MM.1S (cell line): ENCODE measurements around the gene MX1.

Experiments
- DNase-seq: peaks from one replicate; pipeline ENCODE4 v3.0.0-alpha.2; 2015
- H2AFZ ChIP-seq: fragments of 300-600 bp; sonication (generic); 2 replicates; pipeline ENCODE4 v1.6.0; 2016; ENCODE audit warnings: antibody characterized with exemption, low read length
- H3F3A ChIP-seq: fragments of 300-600 bp; sonication (generic); 2 replicates; pipeline ENCODE4 v1.6.1; 2016; ENCODE audit warnings: mild to moderate bottlenecking, antibody characterized with exemption, low read length, moderate library complexity, mixed read lengths; ENCODE audit not compliant: insufficient read depth
- H3K27ac ChIP-seq: fragments of 300-600 bp; sonication (generic); 2 replicates; pipeline ENCODE4 v1.5.1; 2016; ENCODE audit warnings: mild to moderate bottlenecking, low read length
- H3K27me3 ChIP-seq: fragments of 300-600 bp; sonication (generic); replicated peaks from 2 replicates; pipeline ENCODE4 v1.6.0; 2016; ENCODE audit warnings: low read length; ENCODE audit not compliant: insufficient read depth
- H3K36me3 ChIP-seq: fragments of 300-600 bp; sonication (generic); replicated peaks from 2 replicates; pipeline ENCODE4 v1.6.1; 2016; ENCODE audit warnings: mild to moderate bottlenecking, low read length, mixed read lengths; ENCODE audit not compliant: insufficient read depth
- H3K4me1 ChIP-seq: fragments of 300-600 bp; sonication (generic); 2 replicates; pipeline ENCODE4 v1.6.1; 2016; ENCODE audit warnings: low read length, mixed read lengths
- H3K4me2 ChIP-seq: fragments of 300-600 bp; sonication (generic); 2 replicates; pipeline ENCODE4 v1.6.0; 2016; ENCODE audit warnings: low read depth, low read length
- H3K4me3 ChIP-seq: fragments of 300-600 bp; sonication (generic); 2 replicates; pipeline ENCODE4 v1.5.1; 2016; ENCODE audit warnings: low read length, mixed read lengths
- H3K79me2 ChIP-seq: fragments of 300-600 bp; sonication (generic); 2 replicates; pipeline ENCODE4 v1.6.1; 2016; ENCODE audit warnings: mixed run types, low read length, mixed read lengths
- H3K9ac ChIP-seq: fragments of 300-600 bp; sonication (generic); 2 replicates; pipeline ENCODE4 v1.6.1; 2016; ENCODE audit warnings: low read length, mixed read lengths
- H3K9me2 ChIP-seq: fragments of 300-600 bp; sonication (generic); replicated peaks from 2 replicates; pipeline ENCODE4 v1.6.1; 2016; ENCODE audit warnings: mild to moderate bottlenecking, low read length, mixed read lengths; ENCODE audit not compliant: insufficient read depth
- H3K9me3 ChIP-seq: fragments of 300-600 bp; sonication (generic); replicated peaks from 2 replicates; pipeline ENCODE4 v1.6.1; 2016; ENCODE audit warnings: mild to moderate bottlenecking, low read length, mixed read lengths; ENCODE audit not compliant: insufficient read depth
- H4K20me1 ChIP-seq: fragments of 300-600 bp; sonication (generic); 2 replicates; pipeline ENCODE4 v1.6.1; 2016; ENCODE audit warnings: mild to moderate bottlenecking, low read length, moderate library complexity, mixed read lengths; ENCODE audit not compliant: insufficient read depth
- CTCF ChIP-seq: fragments of 300-600 bp; sonication (generic); IDR thresholded peaks from 2 replicates; pipeline ENCODE4 v1.5.1; 2016; ENCODE audit warnings: antibody characterized with exemption, low read length, mixed read lengths
- EZH2 ChIP-seq: fragments of 300-600 bp; sonication (generic); optimal IDR thresholded peaks from 2 replicates; pipeline ENCODE3; 2017; ENCODE audit warnings: low read depth, mild to moderate bottlenecking, antibody characterized with exemption, low read length, mixed read lengths
- EZH2phosphoT487 ChIP-seq: fragments of 300-600 bp; sonication (generic); IDR thresholded peaks from 2 replicates; pipeline ENCODE4 v1.6.1; 2018; ENCODE audit warnings: antibody characterized with exemption, low read length

Gene MX1

GRCh38 chr21:41441546-41441945 lies 15.5 kb downstream of the MX1 start:
- Histone ChIP-seq H3K4me1 (no peaks in the 10 kb centered on the region), H2AFZ (no peak overlapping the region), H3K79me2 (no peaks in the 10 kb centered on the region), H3K9me2 (no peaks in the 10 kb centered on the region), H4K20me1 (no peaks in the 10 kb centered on the region), H3F3A (no peaks in the 10 kb centered on the region), H3K27ac (no peak overlapping the region), H3K27me3 (no peaks in the 10 kb centered on the region), H3K9me3 (no peaks in the 10 kb centered on the region), H3K4me2 (no peak overlapping the region), H3K4me3 (no peak overlapping the region), H3K9ac (no peak overlapping the region), H3K36me3 (no peaks in the 10 kb centered on the region)
- no peak for DNase-seq
- TF ChIP-seq EZH2phosphoT487 (no peak), CTCF (no peak), EZH2 (no peak)

GRCh38 chr21:41442481-41443186 lies 16.6 kb downstream of the MX1 start:
- Histone ChIP-seq H3F3A (no peaks in the 10 kb centered on the region), H3K27me3 (no peaks in the 10 kb centered on the region), H3K4me1 (no peaks in the 10 kb centered on the region), H3K79me2 (no peaks in the 10 kb centered on the region), H3K4me3 (no peak overlapping the region), H3K9me2 (no peaks in the 10 kb centered on the region), H3K27ac (no peak overlapping the region), H3K36me3 (no peaks in the 10 kb centered on the region), H3K4me2 (no peak overlapping the region), H3K9ac (no peak overlapping the region), H3K9me3 (no peaks in the 10 kb centered on the region), H2AFZ (no peak overlapping the region), H4K20me1 (no peaks in the 10 kb centered on the region)
- TF ChIP-seq EZH2phosphoT487 = no peak
- TF ChIP-seq CTCF = no peak
- no peak for TF ChIP-seq EZH2
- no peak for DNase-seq

GRCh38 chr21:41443562-41443961 lies 17.5 kb downstream of the MX1 start:
- TF ChIP-seq EZH2 (no peak), EZH2phosphoT487 (no peak), CTCF (no peak)

More at GRCh38 chr21:41443562-41443961, 17.5 kb downstream of the MX1 start:
- H3K9me2 ChIP-seq = no peaks in the 10 kb centered on the region
- no peaks in the 10 kb centered on the region for H3K36me3 ChIP-seq
- H2AFZ ChIP-seq = no peak overlapping the region
- no peaks in the 10 kb centered on the region for H3K4me1 ChIP-seq
- H3K27me3 ChIP-seq = no peaks in the 10 kb centered on the region
- no peak for DNase-seq
- H3K9me3 ChIP-seq = no peaks in the 10 kb centered on the region
- H3K9ac ChIP-seq = no peak overlapping the region
- H3F3A ChIP-seq = no peaks in the 10 kb centered on the region
- H3K4me2 ChIP-seq = no peak overlapping the region
- H3K79me2 ChIP-seq = no peaks in the 10 kb centered on the region
- H4K20me1 ChIP-seq = no peaks in the 10 kb centered on the region
- H3K4me3 ChIP-seq = no peak overlapping the region
- H3K27ac ChIP-seq = no peak overlapping the region
